GM19099 (cell line): ENCODE data around the gene VSIG2.

Source experiments
- POLR2A ChIP-seq: IDR thresholded peaks from 3 replicates; pipeline ENCODE4 v1.6.1; 2011; ENCODE audit warnings: low read depth; ENCODE audit not compliant: insufficient read length; ENCODE audit errors: extremely low read depth

VSIG2 gene

GRCh38 chr11:124751741-124752470, at the start of gene VSIG2:
Gene VSIG2 (minus strand): TSS chr11:124752255. CDS start chr11:124752137, 118 bp downstream.
- TF ChIP-seq POLR2A, result no peak

- TF ChIP-seq POLR2A, result no peak
Measured at GRCh38 chr11:124801014-124801413, 49.0 kb upstream of the VSIG2 start.

GRCh38 chr11:124800226-124800929, 48.3 kb upstream of the VSIG2 start, which contains the start of gene MSANTD2:
Gene MSANTD2 (minus strand): TSS chr11:124800406. CDS start chr11:124800380, 26 bp downstream.
- TF ChIP-seq POLR2A, result peak; percentile 97

GRCh38 chr11:124799348-124800225, 47.5 kb upstream of the VSIG2 start:
- TF ChIP-seq POLR2A, result no peak

GRCh38 chr11:124798991-124799347, 46.9 kb upstream of the VSIG2 start:
- no peak for TF ChIP-seq POLR2A

- TF ChIP-seq POLR2A, result no peak
Measured at GRCh38 chr11:124796312-124796711, 44.3 kb upstream of the VSIG2 start.

- no peak for TF ChIP-seq POLR2A
Measured at GRCh38 chr11:124793466-124794278, 41.6 kb upstream of the VSIG2 start.

GRCh38 chr11:124791626-124792341, 39.7 kb upstream of the VSIG2 start:
- no peak for TF ChIP-seq POLR2A

GRCh38 chr11:124788521-124788920, 36.5 kb upstream of the VSIG2 start:
- no peak for TF ChIP-seq POLR2A

- TF ChIP-seq POLR2A, result no peak
Measured at GRCh38 chr11:124784051-124784450, 32.0 kb upstream of the VSIG2 start.

- TF ChIP-seq POLR2A, result no peak
Measured at GRCh38 chr11:124783002-124783401, 30.9 kb upstream of the VSIG2 start.

GRCh38 chr11:124779568-124779967, 27.5 kb upstream of the VSIG2 start:
- TF ChIP-seq POLR2A, result no peak

- no peak for TF ChIP-seq POLR2A
Measured at GRCh38 chr11:124778281-124778680, 26.2 kb upstream of the VSIG2 start.

GRCh38 chr11:124776865-124777645, 25.0 kb upstream of the VSIG2 start:
- TF ChIP-seq POLR2A, result no peak
